DMS153 treated with DMSO at 0.1 percent for 48 hours (cell line): Measurements from ENCODE around the gene CHST15.

Experiments used
- DNase-seq: peaks from one replicate; lab custom pipeline; 2025; ENCODE audit not compliant: unreplicated experiment; lab: John Stamatoyannopoulos, UW

CHST15 gene

DNA sequence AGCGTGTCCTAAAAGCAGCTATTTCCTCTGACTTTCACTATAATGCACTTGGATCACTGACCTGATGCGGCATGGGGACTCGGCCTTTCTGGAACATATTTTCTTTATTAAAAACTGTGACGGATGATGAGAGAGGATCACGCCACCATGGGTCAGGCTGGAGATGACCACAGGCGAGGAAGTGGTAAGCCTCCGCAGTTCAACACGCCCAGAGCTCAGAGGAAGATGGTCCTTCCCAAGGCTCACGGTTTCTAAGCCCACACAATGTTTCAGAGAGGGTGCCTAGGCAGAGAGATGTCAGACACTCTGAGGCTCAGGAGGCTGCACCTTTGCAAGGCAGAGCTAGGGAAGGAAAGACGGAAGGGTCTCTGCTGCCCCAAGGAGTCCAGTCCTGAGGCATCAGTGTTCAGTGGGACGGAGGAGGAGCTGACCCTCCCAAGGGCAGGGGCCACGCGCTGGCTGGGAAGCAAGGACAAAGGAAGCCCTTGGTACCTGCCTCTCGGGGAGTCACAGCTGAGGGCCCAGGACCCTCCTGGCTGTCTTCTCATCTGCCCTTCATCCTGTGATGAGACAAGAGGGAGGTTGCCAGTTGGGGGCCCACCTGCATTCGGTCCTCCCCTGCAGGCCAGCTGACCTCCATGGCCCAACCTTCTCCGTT lies 9.5 kb downstream of the CHST15 start:
- no peak for DNase-seq

DNA sequence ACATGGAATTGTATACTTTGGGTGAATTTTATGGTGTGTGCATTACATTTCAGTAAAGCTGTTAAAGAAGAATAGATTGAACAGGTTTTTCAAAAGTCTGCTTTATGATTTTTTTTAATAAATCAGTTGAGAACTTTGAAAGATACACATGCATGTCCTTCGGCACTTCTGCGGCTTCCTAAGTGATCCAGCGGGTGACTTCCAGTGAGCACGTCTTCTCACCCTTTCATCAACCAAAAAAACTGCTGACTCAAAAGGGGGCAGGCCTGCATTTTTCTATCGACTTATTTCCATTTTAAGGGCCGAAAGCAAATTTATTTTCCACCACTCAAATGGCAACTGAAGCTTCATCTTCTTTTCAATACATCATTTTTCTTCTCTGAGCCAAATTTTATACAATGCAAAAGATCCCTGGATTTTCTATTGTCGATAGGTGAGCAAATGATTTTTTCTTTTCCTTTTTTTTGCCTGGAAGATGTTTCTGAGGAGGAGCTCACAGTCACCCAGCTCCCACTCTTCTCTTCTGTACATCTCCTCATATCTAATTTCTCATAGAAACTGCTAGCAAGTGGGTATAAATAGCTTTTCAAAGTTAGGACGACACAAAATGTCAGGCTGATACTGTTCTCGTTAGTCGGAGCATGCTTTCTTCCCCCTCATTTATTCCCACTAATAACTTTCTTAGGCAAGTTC lies 10.2 kb downstream of the CHST15 start:
- DNase-seq = no peak

DNA sequence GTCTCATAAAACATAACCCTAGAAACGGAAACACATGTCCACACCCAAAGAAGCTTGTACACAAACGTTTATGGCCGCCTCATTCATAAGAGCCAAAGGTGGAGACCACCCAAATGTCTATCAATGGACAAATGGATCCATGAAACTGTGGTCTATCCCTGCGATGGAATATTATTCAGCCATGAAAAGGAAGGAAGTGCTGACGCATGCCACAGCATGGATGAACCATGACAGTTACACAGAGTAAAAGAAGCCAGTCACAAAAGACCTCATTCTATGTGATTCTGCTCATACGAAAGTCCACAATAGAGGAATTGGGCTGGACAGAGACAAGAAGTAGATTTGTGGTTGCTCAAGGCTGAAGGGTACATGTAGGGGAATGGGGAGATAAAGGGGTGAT lies 10.8 kb downstream of the CHST15 start:
- no peak for DNase-seq

DNA sequence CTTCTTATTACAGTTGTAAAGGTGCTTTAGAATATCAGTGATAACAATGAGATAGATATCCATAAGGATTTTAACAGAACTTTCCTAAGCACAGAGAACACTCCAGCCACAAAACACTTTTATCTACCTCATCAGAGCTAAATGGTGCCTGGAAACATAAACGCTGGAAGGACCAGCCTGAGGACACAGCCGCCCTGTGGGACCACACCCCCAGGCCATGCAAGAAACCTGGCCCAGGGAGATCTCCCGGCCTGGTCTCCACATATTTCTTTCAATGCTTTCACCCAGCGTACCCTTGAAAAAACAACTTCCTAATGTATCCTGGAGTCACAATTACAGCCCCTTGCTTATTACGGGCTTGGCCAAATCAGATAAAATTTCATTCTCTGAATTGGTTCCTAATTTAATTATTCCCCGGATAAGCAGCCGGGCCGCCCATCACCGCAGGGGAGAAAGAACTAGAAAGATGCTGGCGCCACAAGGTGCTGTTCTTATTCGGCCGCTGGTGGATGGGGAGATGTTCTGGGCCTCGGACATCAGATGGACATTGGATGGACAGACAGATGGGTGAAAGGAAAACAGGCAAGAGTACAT lies 11.8 kb downstream of the CHST15 start:
- no peak for DNase-seq

DNA sequence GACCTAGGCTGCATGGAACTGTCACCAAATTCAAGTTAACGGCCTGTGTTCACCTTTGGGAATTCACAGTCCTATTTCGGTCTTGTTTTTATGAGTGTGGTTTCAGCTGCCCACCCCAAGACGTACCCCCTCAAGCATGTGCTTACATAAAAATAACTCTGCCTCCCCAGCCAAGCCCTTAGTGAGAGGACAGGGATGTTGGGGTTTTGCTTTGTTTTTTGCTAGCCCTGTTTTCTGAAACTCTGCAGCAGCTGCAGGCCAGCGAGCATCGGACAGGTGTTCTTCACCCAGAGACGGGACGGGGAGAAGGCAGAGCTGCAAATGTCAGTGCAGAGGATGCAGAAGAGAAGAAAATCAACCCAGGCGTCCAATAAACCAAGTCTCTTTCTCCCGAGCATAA lies 13.5 kb downstream of the CHST15 start:
- no peak for DNase-seq

DNA sequence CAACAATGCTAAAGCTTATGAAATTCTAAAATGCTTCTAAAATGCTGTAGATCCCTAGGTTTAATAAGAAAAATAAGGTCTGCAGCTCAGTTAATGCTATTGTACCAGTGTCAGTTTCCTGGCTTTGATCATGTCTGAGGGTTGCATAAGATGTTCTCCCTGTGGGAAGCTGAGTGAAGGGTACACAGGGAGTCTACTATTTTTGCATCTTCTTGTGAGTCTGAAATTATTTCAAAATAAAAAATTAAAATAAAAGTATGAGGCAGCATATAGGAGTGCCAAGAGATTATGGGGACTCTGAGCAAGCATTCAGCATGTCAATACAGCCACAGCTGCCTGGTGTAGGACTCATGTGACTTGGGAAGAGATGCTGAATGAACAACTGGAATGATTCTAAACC lies 14.7 kb downstream of the CHST15 start:
- DNase-seq = no peak

DNA sequence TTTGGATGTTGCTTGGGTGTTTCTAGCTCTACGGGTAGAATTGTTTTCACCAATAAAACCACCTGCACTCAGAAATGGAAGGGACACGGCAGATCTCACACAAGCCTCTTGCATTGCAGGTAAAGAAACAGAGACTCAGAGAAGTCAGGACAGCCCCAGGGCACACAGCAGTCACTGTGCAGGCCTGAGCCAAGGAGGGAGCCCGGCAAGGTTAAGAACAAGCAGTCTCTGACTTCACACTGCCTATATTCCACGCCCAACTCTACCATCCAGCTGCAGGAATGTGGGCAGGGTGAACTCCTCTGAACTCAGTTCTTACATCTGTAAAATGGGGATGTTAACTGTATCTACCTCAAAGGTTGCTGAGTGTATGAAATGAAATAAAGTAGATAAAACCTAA lies 15.4 kb downstream of the CHST15 start:
- DNase-seq = no peak

DNA sequence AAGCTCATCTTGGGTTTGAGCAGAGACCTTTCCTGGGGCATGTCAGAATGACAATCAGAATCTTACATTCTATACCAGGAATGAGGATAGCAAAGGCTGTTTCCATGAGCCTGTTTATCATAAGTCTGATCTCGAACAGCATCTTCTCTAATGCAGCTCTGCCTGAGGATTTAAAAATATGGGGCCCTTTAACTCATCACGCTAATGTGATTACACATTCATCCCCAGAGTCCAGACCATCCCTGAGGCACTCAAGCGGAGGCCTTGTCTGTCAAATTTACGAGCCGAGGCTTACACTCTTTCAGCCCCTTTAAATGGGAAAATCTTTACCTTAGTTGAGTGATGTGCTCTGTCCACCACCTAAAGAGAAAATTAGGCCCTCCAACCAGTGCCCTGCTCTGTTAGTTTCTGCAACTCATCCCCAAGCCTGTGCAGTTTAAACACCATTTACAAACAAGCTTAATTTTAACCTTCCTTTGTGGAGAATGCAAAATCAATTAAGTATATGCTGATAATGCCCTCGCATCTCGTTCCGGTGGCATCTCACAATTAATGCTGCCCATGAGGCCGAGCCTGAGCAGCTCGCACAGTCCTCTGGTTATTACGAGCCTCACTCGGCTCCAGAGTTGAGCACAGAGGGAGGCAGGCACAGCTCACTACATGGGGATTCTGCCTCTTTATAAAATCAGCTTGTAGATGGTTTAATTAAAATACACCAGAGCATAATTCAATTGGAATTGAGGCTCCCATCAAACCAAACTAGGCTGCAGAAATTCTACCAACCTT lies 16.0 kb downstream of the CHST15 start:
- no peak for DNase-seq

DNA sequence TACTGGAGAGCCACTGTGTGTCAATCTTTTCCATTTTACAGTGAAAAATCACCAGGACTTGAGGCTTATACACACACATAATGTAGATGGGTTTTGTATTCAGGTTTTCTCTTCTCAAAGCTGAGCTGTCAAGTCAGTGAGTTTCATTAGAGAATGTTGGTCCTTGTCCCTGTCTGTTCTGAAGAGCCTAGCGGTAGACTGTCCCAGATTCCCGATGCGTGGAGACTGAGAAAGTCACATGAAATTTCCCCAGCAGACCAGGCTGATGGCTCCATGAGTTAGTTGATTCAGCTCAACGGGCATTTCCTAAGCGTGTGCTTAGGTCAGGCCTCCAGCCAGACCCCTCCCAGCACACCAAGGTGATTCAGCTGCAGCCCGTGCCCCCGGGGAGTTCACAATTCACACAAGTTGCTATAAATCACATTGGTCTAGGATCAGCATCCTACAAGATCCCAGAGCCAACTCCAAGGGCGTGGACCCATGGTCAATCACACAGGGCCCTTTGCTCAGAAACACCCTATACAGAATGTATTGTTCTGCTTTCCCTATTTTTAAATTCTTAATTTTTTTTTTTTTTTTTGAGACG lies 17.2 kb downstream of the CHST15 start:
- no peak for DNase-seq

DNA sequence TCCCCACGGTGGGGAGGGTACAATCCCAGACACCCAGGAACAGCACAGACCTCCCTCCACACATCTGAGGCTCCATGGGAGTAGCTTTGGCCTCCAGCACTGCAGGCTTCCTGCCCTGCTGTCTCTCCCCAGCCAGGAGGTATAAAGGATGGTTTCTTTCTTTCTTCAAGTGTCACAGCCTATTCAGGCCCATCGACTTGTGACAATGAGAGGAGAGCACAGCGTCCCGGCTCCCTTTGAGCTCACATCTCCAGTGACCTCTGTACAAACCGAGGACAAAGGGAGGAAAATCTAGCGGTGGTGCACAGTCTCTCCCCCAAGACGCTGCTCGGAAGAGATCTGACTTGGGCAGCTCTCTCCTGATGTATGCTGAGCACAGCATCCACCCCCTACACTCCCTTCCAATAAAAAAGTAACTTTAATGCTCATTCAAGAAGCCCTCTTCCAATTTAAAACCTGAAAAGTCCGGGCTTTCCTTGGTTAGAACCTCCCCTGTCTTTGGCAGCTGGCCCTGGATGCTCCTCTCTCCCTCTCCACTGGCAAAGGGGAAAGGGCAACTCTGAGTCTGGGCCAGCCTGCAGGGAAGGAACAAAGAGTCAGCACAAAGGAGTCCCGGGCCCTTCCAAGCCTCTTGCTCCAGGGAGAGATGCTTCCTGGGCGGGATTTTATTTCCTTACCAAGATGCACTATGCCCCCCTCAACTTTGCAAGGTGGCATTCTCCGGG lies 18.0 kb downstream of the CHST15 start:
- DNase-seq = no peak

DNA sequence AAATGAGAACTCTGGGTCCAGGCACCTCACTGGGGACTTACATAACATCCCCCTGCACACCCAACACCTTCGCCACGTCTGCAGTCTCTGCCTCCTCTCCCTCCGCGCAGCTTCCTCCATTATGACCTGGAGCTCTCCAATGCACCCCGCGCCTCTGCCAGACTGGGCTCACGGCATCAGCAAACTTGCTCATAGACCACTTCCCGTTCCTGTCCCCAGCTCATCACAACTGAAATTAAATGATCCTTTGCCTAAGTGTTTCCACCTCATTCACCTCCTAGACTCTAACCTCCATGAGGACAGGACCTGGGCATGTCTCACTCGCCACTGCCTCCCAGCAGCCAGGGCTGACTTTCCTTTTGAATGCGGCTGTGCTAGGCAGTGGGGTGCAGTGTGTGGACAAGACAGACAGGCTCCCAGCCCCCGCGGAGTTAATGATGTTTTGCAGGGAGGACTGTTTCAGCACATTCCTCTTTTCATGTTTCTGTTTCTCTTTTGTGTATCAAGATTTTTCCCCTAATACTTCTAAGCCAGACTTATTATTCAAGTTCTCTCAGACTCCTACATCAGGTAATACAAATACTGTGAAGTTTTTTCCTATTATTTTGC lies 18.8 kb downstream of the CHST15 start:
- no peak for DNase-seq

DNA sequence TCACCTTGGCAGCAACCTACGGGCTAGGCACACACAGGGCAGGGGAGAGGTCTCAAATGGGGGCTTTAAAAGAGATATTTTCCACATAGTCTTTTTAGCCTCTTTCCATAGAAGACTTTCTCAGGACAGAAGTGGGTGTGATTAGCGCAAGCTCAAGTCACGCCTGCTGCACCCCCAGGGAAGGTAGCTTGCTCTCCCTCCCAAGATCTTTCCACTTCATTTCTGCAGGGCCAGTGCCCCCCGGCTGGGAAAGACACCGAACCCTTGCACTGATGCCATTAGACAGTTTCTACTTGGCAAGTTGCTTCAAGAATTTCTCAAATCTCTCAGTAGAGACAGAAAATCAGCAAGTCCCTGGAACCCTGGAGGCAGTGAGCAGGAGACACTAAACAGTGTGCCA lies 19.4 kb downstream of the CHST15 start:
- no peak for DNase-seq

DNA sequence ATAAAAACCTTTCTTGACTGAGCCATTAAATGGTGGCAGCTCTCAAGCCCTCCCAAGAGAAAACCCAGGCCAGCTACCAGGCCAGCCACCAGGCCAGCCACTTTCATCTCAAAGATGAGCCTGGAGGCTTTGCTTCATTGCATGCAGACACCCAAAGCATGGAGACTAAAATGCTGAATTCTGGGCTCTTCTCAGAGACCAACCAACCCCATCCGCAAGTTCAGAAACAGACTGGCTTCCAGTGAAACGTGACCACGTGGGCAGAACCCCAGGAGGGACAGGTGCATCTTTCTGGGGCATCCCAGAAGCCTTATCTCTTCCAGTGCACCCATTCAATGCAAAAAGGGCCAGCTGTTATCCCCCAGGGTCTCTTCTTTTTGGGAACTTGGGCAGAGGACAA lies 20.9 kb downstream of the CHST15 start:
- no peak for DNase-seq

DNA sequence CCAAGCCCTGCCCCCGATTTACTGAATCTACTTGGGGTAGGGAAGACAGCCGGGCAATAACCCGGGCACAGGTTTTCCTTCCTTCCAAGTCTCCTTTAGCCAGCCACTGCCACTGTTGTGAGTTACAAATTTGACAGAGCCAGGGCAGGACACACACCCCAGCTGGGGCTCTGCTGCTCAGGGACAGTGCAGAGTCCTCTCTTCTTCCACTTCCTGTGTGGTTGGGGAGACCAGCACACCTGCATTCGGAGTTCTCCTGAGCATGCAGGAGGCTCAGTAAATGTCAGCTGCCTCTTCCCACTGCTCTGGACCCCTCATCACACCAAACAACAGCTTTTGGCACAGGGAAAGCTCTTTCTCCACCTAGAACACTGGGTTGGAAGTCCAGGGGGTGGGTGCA lies 21.3 kb downstream of the CHST15 start:
- no peak for DNase-seq

DNA sequence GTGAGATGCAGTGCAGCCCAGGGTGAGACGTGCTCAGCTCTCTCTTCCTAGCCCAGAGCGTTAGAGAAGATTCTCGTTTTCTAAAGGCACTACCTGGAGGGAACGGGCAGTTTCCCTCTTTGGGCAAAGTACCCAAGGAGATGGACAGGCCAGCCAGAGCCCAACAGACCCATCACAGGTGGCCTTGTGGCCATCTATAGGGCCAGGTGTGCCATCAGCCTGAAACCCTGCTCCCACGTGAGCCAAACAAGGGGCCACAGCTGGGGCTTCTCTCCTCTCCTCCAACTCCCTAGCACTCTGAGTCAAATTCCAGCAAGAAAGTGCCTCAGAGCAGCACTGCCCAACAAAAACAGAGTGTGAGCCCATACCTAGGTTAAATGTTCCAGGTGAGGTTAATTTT lies 22.3 kb downstream of the CHST15 start:
- no peak for DNase-seq

DNA sequence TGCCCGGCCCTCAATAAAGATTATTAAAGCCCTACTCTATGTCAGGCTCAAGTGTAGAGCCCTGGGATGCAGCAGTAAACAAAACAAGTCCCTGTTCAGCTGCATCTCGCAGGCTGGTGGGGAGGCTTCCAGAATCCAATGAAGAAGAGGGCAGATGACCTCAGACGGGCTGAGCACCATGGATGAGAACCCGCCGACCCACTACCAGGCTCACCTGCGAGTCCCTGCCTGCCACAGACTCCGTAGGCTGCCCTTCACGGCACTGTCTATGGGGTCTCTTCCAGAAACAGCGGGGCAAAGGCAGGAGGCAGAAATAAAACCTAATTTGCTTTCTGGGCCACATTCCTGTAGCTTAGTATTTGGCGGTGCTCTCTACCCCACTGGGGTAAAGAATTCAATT lies 22.7 kb downstream of the CHST15 start:
- no peak for DNase-seq

DNA sequence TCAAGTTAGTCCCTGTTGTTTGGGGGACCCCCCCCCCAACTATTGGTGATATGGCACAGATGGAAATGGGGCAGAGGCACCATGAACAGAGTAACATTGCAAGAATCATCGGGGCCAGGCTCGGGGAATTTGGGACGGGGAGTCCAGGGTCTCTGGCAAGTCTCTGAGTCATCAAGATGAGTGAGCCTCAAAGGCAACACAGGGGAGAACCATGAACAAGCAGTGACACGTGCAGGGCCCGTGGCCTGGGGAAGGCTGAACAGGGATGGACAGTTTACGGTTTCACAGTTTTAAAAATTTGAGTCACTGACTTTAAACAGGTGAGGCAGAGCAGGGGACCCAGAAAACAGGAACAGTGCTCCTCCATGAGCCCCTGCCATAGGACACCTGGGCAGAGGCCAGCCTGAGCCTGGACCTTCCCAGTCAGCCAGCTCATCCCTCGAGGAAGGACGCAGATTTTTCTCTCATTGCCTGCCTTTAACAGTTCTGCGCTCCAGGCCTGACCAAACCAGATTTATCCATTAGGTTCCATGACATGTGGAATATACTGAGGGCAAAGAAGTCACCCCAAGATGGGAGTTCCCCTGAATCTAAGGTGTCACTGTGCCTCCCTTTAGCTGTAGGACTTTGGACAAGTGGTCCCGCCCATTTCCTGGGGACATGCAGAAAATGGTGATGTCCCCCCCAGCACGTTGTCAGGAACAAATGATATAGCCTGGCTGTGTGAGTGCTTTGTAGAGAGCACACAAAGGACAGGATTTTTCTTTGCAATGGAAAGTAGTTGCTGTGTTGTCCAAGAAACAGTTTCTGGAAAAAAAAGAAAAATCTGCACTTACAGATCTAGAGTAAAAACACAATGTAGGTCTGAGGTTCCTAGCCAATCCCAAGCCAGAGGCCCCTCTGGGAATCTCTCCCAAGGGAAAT lies 23.8 kb downstream of the CHST15 start:
- no peak for DNase-seq

DNA sequence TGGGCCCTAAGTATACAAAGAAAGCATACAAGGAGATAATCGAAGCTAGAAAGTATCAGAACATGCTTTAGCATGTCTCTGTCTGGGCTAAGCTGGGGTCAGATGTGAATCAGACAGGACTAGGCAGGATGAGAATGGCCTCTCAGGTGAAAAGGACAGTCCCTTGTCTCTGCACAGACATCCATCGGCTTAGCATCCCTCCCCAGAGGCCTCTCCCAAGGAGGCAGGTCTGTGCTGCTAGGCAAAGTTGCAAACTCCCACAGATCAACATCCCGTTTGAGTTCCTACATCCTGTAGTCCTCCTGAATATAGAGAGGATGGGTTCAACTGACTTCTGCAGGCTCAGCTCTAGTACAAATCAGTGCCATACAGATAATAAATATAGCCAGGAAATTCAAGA lies 24.5 kb downstream of the CHST15 start:
- DNase-seq = no peak

DNA sequence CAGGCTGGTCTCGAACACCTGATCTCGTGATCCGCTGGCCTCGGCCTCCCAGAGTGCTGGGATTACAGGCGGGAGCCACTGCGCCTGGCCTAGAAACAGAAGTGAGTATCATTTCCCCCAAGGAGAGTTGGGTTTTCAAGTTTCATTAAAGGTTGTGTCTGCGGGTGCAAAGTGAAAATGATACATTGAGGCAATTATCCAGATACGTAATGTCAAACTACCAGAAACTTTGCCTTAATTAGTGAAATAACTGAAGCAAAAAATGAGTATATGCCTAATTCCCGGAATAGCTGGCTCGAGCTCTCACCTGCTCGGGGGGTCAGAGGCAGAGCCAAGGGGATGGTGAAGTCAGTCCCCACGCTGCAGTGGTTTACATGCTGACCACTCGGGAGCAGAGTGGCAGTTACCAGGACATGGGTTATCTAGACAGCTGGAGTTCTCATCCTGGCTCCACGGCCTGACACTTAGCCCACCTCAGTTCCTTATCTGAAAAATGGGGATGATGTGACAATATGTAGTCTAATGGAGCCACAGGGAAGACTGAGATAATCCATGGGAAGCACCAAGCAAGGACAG lies 25.5 kb downstream of the CHST15 start:
- DNase-seq = no peak
